Epithelial cell of proximal tubule (primary cell): Measurements from ENCODE around the gene PPP1R13B. TPM values are rescaled to one million over a fixed set of nuclear protein-coding genes. Genes with fewer than 3 reads are reported as not detected.

Experiments used
- DNase-seq: peaks from one replicate; pipeline ENCODE4 v3.0.0-alpha.2; 2011; ENCODE audit warnings: low read depth
- H3K4me3 ChIP-seq: 2 replicates; pipeline ENCODE4 v1.5.1; 2011; ENCODE audit warnings: low read depth, mild to moderate bottlenecking, low read length
- total RNA-seq: library from RNA; depleted of rRNA; stranded (reverse); fragments of >200 nt; gene quantifications from 2 replicates; pipeline ENCODE4 v1.2.3, GENCODE V29; 2015
- TF ChIP-seq, protein P1 (sequence below): conservative IDR thresholded peaks from 2 replicates; pipeline ENCODE4 v1.5.1; 2012; ENCODE audit warnings: low read depth, mild to moderate bottlenecking, low read length

Gene PPP1R13B
- total RNA-seq, 1 donor from 2014 or later, result 11.1 TPM

DNA sequence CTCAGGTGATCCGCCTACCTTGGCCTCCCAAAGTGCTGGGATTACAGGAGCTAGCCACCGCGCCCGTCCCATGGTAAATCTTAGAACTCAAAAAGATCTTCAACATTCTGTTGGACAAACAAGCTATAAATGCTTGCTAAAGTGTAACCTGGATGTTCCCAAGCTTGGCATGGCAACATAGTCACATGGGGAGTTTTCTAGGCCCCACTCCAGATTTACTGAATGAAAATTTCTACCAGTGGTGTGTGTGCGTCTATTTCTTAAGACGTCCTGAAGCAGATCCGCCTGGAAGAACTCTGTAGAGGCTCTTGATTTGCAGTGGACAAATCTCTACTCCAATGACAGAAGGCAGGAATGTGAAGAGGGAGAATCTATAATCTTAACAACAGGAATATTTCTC, 71.9 kb downstream of the PPP1R13B start:
- TF ChIP-seq, protein P1, sequence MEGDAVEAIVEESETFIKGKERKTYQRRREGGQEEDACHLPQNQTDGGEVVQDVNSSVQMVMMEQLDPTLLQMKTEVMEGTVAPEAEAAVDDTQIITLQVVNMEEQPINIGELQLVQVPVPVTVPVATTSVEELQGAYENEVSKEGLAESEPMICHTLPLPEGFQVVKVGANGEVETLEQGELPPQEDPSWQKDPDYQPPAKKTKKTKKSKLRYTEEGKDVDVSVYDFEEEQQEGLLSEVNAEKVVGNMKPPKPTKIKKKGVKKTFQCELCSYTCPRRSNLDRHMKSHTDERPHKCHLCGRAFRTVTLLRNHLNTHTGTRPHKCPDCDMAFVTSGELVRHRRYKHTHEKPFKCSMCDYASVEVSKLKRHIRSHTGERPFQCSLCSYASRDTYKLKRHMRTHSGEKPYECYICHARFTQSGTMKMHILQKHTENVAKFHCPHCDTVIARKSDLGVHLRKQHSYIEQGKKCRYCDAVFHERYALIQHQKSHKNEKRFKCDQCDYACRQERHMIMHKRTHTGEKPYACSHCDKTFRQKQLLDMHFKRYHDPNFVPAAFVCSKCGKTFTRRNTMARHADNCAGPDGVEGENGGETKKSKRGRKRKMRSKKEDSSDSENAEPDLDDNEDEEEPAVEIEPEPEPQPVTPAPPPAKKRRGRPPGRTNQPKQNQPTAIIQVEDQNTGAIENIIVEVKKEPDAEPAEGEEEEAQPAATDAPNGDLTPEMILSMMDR, result no peak
- no peak overlapping the region for H3K4me3 ChIP-seq
- DNase-seq, result no peak

DNA sequence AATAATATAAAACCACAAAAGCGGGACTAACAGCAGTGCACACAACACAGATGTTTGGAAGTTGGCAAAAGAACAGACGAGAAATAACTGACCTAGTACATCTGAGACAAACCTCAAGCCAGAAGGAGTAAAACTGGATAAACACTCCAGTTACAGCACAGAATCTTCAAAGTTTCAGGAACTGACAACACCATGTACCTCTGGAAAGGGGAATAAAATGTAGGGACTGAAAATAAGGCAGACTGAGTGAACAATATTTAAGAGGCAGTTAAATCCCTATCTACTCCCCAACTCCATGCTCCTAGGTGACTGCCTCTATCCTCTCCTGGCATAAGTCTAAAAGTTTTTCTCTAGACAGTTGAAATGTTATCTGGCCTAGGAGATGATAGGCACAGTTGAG, 73.9 kb downstream of the PPP1R13B start:
- TF ChIP-seq, protein P1, result no peak
- DNase-seq, result no peak
- no peak overlapping the region for H3K4me3 ChIP-seq

DNA sequence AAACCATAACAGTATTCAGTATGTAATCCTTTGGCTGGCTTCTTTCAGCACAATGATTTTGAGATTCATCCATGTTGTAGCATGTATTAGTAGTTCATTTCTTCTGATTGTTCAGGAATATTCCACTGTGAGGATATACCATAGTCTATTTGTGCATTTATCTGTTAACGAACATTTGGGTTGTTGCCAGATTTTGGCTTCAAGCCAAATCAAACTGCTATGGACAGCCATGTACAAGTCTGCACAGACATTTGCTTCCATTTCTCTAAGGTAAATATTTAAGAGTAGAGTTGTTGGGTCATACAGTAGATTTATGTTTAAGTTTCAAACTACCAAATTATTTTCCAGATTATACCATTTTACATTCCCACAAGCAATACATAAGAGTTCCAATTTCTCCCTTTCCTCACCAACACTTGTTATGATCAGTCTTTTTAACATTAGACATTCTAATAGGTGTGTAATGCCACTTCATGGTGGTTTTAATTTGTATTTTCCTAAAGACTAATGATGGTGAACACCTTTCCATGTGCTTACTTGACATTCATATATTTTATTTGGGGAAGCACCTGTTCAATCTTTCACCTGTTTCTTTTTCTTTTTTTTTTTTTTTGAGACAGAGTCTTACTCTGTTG, 75.2 kb downstream of the PPP1R13B start:
- TF ChIP-seq, protein P1, result no peak
- DNase-seq, result no peak
- H3K4me3 ChIP-seq, result no peak overlapping the region

DNA sequence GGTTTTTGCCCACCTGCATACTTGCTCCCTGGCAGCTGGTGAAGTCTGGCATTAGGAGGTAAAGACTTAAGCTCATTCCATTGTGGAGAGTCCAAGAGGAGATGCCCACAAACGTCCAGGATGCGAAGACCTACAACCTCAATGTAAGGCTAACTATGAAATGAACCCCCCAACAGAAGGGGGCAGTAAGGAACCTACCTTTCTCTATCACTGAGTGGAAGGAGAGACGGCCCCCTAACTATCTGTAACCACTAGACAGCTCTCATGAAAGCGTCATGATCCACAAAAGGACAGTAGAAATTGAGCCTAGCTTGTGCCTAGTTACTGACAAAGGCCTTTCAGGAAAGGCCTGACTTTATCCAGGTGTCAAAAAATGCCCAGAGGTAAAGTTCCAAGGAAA, 76.5 kb downstream of the PPP1R13B start:
- DNase-seq, result no peak
- TF ChIP-seq, protein P1, result peak; percentile 4
- no peak overlapping the region for H3K4me3 ChIP-seq

DNA sequence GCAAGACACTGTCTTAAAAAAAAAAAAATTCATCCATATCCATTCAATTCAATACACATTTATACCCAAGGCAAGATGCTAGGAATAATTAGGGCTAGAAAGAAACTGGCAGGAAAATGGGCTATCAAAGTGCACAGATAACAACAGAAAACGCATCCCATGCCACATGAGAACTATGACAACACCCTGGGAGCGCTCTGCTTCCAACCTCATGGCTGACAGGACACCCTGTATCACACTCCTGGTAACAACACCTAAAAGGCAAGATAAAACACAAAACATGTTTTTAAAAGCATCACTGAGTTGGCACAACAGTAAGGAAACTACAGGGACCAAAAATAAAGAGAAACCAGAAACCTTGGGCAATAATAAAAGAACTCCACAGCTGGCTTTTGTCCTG, 76.9 kb downstream of the PPP1R13B start:
- no peak for DNase-seq
- no peak overlapping the region for H3K4me3 ChIP-seq
- TF ChIP-seq, protein P1, result peak; percentile 8

DNA sequence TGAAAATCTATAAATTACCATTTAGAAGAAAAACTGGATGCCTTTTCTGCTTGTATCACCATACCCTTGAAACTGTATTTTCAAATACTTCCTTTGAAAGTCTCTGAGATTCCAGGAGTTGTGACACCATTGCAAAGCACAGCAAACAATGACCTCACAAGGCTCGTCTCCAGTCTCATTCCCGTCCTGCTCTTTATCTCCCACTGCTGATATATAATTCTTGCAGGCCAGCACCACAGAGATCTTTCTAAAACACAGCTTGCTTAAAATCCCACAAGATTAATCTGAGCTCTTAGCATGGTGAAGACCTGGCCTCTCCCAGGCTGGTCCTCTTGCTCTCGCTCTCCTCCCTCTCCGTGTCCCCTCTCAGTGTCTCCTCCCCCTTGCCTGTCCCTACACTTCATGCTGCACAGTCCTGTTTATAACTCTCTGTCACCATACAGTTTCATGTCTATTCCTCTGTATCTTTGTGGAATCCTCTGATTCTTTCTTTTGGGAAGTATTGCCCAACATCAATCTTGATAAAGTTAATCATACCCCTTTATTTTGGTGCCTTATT, 80.0 kb downstream of the PPP1R13B start:
- TF ChIP-seq, protein P1, result no peak

DNA sequence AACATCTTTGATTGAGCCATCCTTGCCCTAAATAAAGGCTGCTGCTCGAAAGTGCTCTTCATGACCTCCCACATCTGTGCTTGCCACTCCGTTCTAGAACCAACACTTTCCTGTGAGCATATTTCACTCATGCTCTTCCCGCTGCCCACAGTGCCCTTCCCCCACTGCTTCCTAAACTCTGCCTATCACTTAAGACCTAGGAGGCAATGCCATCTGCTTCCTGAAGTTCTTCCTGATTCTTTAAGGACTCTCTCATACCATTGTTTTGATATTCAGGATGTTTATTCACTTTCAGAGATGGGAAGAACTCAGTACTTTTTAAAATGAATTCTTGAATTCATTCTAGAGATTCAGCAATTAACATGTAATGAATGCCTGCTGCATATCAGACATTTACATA, 81.8 kb downstream of the PPP1R13B start:
- H3K4me3 ChIP-seq, result no peak overlapping the region
- no peak for DNase-seq
- TF ChIP-seq, protein P1, result no peak

More for the DNA sequence above, 80.0 kb downstream of the PPP1R13B start:
- no peak for DNase-seq
- H3K4me3 ChIP-seq, result no peak overlapping the region
